Esophagus muscularis mucosa (tissue), 4 donors: ENCODE results near the gene TSC22D3. TPM values are rescaled to one million over a fixed set of nuclear protein-coding genes. Genes with fewer than 3 reads are reported as not detected.

Experiments used
- DNase-seq: peaks from one replicate; pipeline ENCODE4 v3.0.0-alpha.2; 2017; ENCODE audit errors: extremely low spot score
- H3K27ac ChIP-seq, 4 donors: fragments of 200-600 bp; sonication (generic); replicated peaks in 1 of 4; 1 replicate in 3 of 4; 2 replicates in 1 of 4; pipeline ENCODE4 v1.5.1; 2016 to 2019; ENCODE audit warnings: mild to moderate bottlenecking in 1 of 4
- H3K27me3 ChIP-seq, 4 donors: fragments of 200-600 bp; sonication (generic); one replicate each; pipeline versions ENCODE4 v1.5.1 to v1.6.0; 2016 to 2019
- H3K36me3 ChIP-seq, 4 donors: fragments of 200-600 bp; sonication (generic); one replicate each; pipeline ENCODE4 v1.5.1; 2016 to 2019
- H3K4me1 ChIP-seq, 4 donors: fragments of 200-600 bp; sonication (generic); one replicate each; pipeline ENCODE4 v1.5.1; 2016 to 2019
- H3K4me3 ChIP-seq, 4 donors: fragments of 200-600 bp; sonication (generic); 1 replicate in 2 of 4; 2 replicates in 2 of 4; pipeline ENCODE4 v1.5.1; 2016 to 2019; ENCODE audit warnings: mild to moderate bottlenecking in 4 of 4, moderate library complexity in 1 of 4
- H3K9me3 ChIP-seq, 4 donors: fragments of 200-600 bp; sonication (generic); 1 replicate in 3 of 4; 2 replicates in 1 of 4; pipeline ENCODE4 v1.5.1; 2016 to 2019
- CTCF ChIP-seq, 3 experiments: fragments of 200-600 bp in 2 of 3; fragments of 450-650 bp in 1 of 3; sonication (generic) in 2 of 3; IDR thresholded peaks; one replicate each; pipeline ENCODE4 v1.5.1; 2017 to 2019; ENCODE audit warnings: antibody characterized with exemption in 3 of 3, mild to moderate bottlenecking in 2 of 3, moderate library complexity in 1 of 3
- EP300 ChIP-seq: sonication (generic); formaldehyde crosslinking; IDR thresholded peaks from one replicate; pipeline ENCODE4 v1.6.1; 2017; ENCODE audit warnings: antibody characterized with exemption
- POLR2A ChIP-seq: fragments of 450-650 bp; IDR thresholded peaks from one replicate; pipeline ENCODE4 v1.6.1; 2017; ENCODE audit warnings: antibody characterized with exemption, moderate library complexity, mild to moderate bottlenecking, low read depth
- POLR2AphosphoS5 ChIP-seq, 2 donors: sonication (generic); formaldehyde crosslinking; IDR thresholded peaks; one replicate each; pipeline ENCODE4 v1.6.1; 2017; ENCODE audit warnings: antibody characterized with exemption in 2 of 2
- WGBS: methylation state at CpG from one replicate; pipeline ENCODE4 v1.1.5; 2018; 5-methylcytosine and 5-hydroxymethylcytosine counted together
- intact Hi-C: fragments of 100-400 bp; cut with DNase I; formaldehyde crosslinking; loops from one replicate; pipeline ENCODE4 v1.15.1; 2023
- total RNA-seq, 4 donors: library from RNA; depleted of rRNA; stranded (reverse); fragments of >200 nt; gene quantifications; one replicate each; pipeline versions ENCODE4 v1.1.0 to v1.2.1, GENCODE V29; 2016

The TSC22D3 gene
- total RNA-seq, 4 donors from 2014 or later: 389 to 1,047 (median 786) TPM

GRCh38 chrX:107776649-107777535 lies 1.3 kb upstream of the TSC22D3 start:
- H3K4me3 ChIP-seq: peak overlapping the region; percentile 62 to 76 (median 66)
- intact Hi-C loops: loop anchor here (10.0 kb wide), 1 partner anchor 1292 kb away; no protein-coding TSS in a partner anchor
- peaks cover 4 to 44% (median 38%) of the 10 kb centered on the region in 4 donors for H3K4me1 ChIP-seq
- 13% methylated on average over 19 of the region's 20 CpGs for WGBS
- H3K36me3 ChIP-seq: no peaks in the 10 kb centered on the region
- peak; percentile 93 for DNase-seq
- H3K27ac ChIP-seq: peak overlapping the region; percentile 84 to 92 (median 88)
- H3K9me3 ChIP-seq: no peaks in the 10 kb centered on the region
- peaks cover 0 to 4% (median 0%) of the 10 kb centered on the region in 4 donors for H3K27me3 ChIP-seq
- TF ChIP-seq POLR2AphosphoS5 (IDR thresholded peaks at IDR 0.05) (peak; percentile 72 to 78), CTCF (IDR thresholded peaks at IDR 0.05) (peak; percentile 69 to 84 (median 70)), POLR2A (no peak)

GRCh38 chrX:107775000-107775733 lies 420 bp downstream of the TSC22D3 start:
- Histone ChIP-seq H3K27me3 (peaks cover 0 to 4% (median 0%) of the 10 kb centered on the region in 4 donors), H3K9me3 (no peaks in the 10 kb centered on the region), H3K4me1 (peaks cover 4 to 57% (median 41%) of the 10 kb centered on the region in 4 donors), H3K27ac (peak overlapping the region; percentile 84 to 92 (median 88)), H3K36me3 (peaks cover 0 to 3% (median 0%) of the 10 kb centered on the region in 4 donors), H3K4me3 (peak overlapping the region; percentile 62 to 76 (median 66))
- DNase-seq: no peak
- WGBS: 45% methylated on average over 22 of the region's 40 CpGs
- no peak for TF ChIP-seq POLR2A
- no peak for TF ChIP-seq POLR2AphosphoS5 (IDR thresholded peaks at IDR 0.05)
- no peak for TF ChIP-seq CTCF (IDR thresholded peaks at IDR 0.05)
- no peak for TF ChIP-seq EP300
- intact Hi-C loops: loop anchor here (2.0 to 10.0 kb wide), 2 partner anchors 56 to 1290 kb away; no protein-coding TSS in a partner anchor

- peak overlapping the region; percentile 30 to 92 (median 60) for H3K27ac ChIP-seq
- WGBS: 72% methylated on average over 9 of the region's 9 CpGs
- intact Hi-C loops: loop anchor here (2.0 to 10.0 kb wide), 2 partner anchors 55 to 1289 kb away; no protein-coding TSS in a partner anchor
Observed at GRCh38 chrX:107773906-107774435, 1.6 kb downstream of the TSC22D3 start.

More at GRCh38 chrX:107773906-107774435, 1.6 kb downstream of the TSC22D3 start:
- H3K36me3 ChIP-seq: peaks cover 0 to 3% (median 0%) of the 10 kb centered on the region in 4 donors
- DNase-seq: no peak
- H3K4me3 ChIP-seq: peak overlapping the region; percentile 62 to 76 (median 66)
- no peaks in the 10 kb centered on the region for H3K9me3 ChIP-seq
- H3K27me3 ChIP-seq: peaks cover 0 to 4% (median 0%) of the 10 kb centered on the region in 4 donors
- peaks cover 4 to 65% (median 41%) of the 10 kb centered on the region in 4 donors for H3K4me1 ChIP-seq
- TF ChIP-seq POLR2AphosphoS5 (IDR thresholded peaks at IDR 0.05): no peak
- no peak for TF ChIP-seq CTCF (IDR thresholded peaks at IDR 0.05)
- no peak for TF ChIP-seq EP300
- no peak for TF ChIP-seq POLR2A
